Measurements from ENCODE around the gene TMEM82.

TMEM82 gene

GRCh38 chr1:15704526-15705183 is 37.6 kb upstream of the TMEM82 start:
- H3K27ac ChIP-seq (ENCODE audit: poor library complexity, severe bottlenecking), result no peak overlapping the region
- ATAC-seq (ENCODE audit: low read depth) (no peak), DNase-seq (ENCODE audit: low spot score) (no peak)
- H3K4me1 ChIP-seq (ENCODE audit: insufficient read depth, poor library complexity, severe bottlenecking), result peaks cover 8% of the 10 kb centered on the region
- H3K36me3 ChIP-seq (ENCODE audit: low read depth), result peaks cover 6% of the 10 kb centered on the region; the same call in 1 of the 2 replicates
- TF ChIP-seq CTCF (IDR thresholded peaks at IDR 0.05; ENCODE audit: poor library complexity, severe bottlenecking), result no peak
- no peaks in the 10 kb centered on the region for H3K27me3 ChIP-seq (ENCODE audit: insufficient read depth, poor library complexity, severe bottlenecking)
- no peaks in the 10 kb centered on the region for H3K9me3 ChIP-seq (ENCODE audit: severe bottlenecking)
- no peak overlapping the region for H3K4me3 ChIP-seq (ENCODE audit: severe bottlenecking)

- Histone ChIP-seq H3K27ac (ENCODE audit: poor library complexity, severe bottlenecking) (no peak overlapping the region), H3K4me1 (ENCODE audit: insufficient read depth, poor library complexity, severe bottlenecking) (peaks cover 8% of the 10 kb centered on the region)
- DNase-seq (ENCODE audit: low spot score), result no peak
Observed at GRCh38 chr1:15705184-15705566, 37.1 kb upstream of the TMEM82 start.

DNA sequence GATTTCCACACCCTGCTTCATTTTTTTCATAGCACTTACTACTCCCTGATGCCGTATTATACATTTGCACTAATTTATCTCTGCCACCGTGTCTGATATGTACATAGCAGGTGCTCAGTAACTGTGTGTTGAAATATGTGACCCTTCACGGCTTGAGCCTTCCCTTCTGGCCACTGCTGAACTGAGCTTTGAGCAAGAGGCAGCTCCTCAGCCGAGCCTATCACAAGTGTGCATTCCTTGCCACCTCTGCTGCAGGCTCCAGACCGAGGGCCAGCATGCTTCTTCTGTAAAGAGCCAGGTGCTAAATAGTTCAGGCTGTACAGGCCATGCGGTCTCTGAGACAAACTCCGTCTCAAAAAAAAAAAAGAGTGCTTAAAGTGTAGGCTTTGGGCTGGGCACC is 35.5 kb upstream of the TMEM82 start:
- H3K4me3 ChIP-seq (ENCODE audit: severe bottlenecking), result no peak overlapping the region
- H3K27me3 ChIP-seq (ENCODE audit: insufficient read depth, poor library complexity, severe bottlenecking), result no peaks in the 10 kb centered on the region
- TF ChIP-seq CTCF (IDR thresholded peaks at IDR 0.05; ENCODE audit: poor library complexity, severe bottlenecking), result no peak
- no peak for ATAC-seq (ENCODE audit: low read depth)
- H3K4me1 ChIP-seq (ENCODE audit: insufficient read depth, poor library complexity, severe bottlenecking), result peaks cover 8% of the 10 kb centered on the region
- peaks cover 6% of the 10 kb centered on the region; the same call in 1 of the 2 replicates for H3K36me3 ChIP-seq (ENCODE audit: low read depth)
- DNase-seq (ENCODE audit: low spot score), result no peak
- no peaks in the 10 kb centered on the region for H3K9me3 ChIP-seq (ENCODE audit: severe bottlenecking)
- no peak overlapping the region for H3K27ac ChIP-seq (ENCODE audit: poor library complexity, severe bottlenecking)

More at GRCh38 chr1:15705184-15705566, 37.1 kb upstream of the TMEM82 start:
- no peak for TF ChIP-seq CTCF (IDR thresholded peaks at IDR 0.05; ENCODE audit: poor library complexity, severe bottlenecking)
- H3K27me3 ChIP-seq (ENCODE audit: insufficient read depth, poor library complexity, severe bottlenecking), result no peaks in the 10 kb centered on the region
- H3K36me3 ChIP-seq (ENCODE audit: low read depth), result peaks cover 6% of the 10 kb centered on the region; the same call in 1 of the 2 replicates
- no peak for ATAC-seq (ENCODE audit: low read depth)
- no peaks in the 10 kb centered on the region for H3K9me3 ChIP-seq (ENCODE audit: severe bottlenecking)
- H3K4me3 ChIP-seq (ENCODE audit: severe bottlenecking), result no peak overlapping the region

DNA sequence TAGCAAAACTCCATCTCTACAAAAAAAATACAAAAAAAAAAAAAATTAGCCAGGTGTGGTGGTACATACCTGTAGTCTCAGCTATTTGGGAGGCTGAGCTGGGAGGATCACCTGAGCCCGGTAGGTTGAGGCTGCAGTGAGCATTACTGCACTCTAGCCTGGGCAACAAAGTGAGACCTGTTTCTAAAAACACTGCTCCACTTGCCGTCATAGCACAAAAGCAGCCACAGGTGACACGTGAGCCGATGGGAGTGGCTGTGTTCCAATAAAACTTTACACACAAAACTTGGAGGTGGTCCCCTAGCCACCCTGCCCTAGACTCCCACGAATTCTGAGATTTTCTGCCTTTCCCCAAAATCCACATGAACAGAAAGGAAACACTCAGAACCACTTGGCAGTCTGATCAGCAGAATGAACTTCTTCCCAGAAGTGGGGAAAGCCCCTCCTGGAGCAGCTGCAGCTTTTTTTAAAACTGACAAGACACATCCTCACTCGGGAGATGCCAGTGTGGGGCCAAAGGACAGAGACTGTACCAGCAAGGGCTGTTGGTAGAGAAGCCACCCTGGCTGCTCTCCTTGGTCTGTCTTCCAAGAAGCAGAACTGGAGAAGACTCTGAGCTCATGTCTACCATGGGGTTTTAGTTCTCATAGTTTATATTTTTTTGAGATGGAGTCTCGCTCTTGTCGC is 34.9 kb upstream of the TMEM82 start:
- ATAC-seq (ENCODE audit: low read depth) (no peak), DNase-seq (ENCODE audit: low spot score) (no peak)
- no peak for TF ChIP-seq CTCF (IDR thresholded peaks at IDR 0.05; ENCODE audit: poor library complexity, severe bottlenecking)
- Histone ChIP-seq H3K27me3 (ENCODE audit: insufficient read depth, poor library complexity, severe bottlenecking) (no peaks in the 10 kb centered on the region), H3K9me3 (ENCODE audit: severe bottlenecking) (no peaks in the 10 kb centered on the region), H3K36me3 (ENCODE audit: low read depth) (peaks cover 6% of the 10 kb centered on the region; the same call in 1 of the 2 replicates), H3K4me3 (ENCODE audit: severe bottlenecking) (no peak overlapping the region), H3K27ac (ENCODE audit: poor library complexity, severe bottlenecking) (no peak overlapping the region), H3K4me1 (ENCODE audit: insufficient read depth, poor library complexity, severe bottlenecking) (peaks cover 8% of the 10 kb centered on the region)
